Suprapubic skin (tissue), 3 donors: ENCODE results near the gene SMC3.

ENCODE experiments used
- POLR2AphosphoS5 ChIP-seq, 3 donors: sonication (generic); formaldehyde crosslinking; IDR thresholded peaks; one replicate each; pipeline ENCODE4 v1.6.1; 2017; ENCODE audit warnings: antibody characterized with exemption in 3 of 3
- TF ChIP-seq, protein P1 (sequence below), 2 donors: fragments of 200-600 bp in 1 of 2; fragments of 450-650 bp in 1 of 2; sonication (generic) in 1 of 2; IDR thresholded peaks; one replicate each; pipeline ENCODE4 v1.5.1; 2016 to 2019; ENCODE audit warnings: antibody characterized with exemption in 2 of 2, mild to moderate bottlenecking in 1 of 2, moderate library complexity in 1 of 2

GRCh38 chr10:110650265-110650668 lies 82.8 kb downstream of the SMC3 start:
- TF ChIP-seq, protein P1, sequence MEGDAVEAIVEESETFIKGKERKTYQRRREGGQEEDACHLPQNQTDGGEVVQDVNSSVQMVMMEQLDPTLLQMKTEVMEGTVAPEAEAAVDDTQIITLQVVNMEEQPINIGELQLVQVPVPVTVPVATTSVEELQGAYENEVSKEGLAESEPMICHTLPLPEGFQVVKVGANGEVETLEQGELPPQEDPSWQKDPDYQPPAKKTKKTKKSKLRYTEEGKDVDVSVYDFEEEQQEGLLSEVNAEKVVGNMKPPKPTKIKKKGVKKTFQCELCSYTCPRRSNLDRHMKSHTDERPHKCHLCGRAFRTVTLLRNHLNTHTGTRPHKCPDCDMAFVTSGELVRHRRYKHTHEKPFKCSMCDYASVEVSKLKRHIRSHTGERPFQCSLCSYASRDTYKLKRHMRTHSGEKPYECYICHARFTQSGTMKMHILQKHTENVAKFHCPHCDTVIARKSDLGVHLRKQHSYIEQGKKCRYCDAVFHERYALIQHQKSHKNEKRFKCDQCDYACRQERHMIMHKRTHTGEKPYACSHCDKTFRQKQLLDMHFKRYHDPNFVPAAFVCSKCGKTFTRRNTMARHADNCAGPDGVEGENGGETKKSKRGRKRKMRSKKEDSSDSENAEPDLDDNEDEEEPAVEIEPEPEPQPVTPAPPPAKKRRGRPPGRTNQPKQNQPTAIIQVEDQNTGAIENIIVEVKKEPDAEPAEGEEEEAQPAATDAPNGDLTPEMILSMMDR (IDR thresholded peaks at IDR 0.05) = no peak
- no peak for TF ChIP-seq POLR2AphosphoS5 (IDR thresholded peaks at IDR 0.05)
